Activated CD8-positive, alpha-beta memory T cell treated with anti-CD3 and anti-CD28 coated beads, Interleukin-2, amount 50 U/mL, for 4 hours (primary cell): Measurements from ENCODE around the gene OST4.
"Not testable (repeated sequence)": the region's sequence is repeated elsewhere in the genome, so short reads cannot be mapped to it uniquely, and the experiment has no call there.

Source experiments
- DNase-seq: peaks from one replicate; pipeline ENCODE4 v3.0.0-alpha.2; 2020

OST4 gene

DNA sequence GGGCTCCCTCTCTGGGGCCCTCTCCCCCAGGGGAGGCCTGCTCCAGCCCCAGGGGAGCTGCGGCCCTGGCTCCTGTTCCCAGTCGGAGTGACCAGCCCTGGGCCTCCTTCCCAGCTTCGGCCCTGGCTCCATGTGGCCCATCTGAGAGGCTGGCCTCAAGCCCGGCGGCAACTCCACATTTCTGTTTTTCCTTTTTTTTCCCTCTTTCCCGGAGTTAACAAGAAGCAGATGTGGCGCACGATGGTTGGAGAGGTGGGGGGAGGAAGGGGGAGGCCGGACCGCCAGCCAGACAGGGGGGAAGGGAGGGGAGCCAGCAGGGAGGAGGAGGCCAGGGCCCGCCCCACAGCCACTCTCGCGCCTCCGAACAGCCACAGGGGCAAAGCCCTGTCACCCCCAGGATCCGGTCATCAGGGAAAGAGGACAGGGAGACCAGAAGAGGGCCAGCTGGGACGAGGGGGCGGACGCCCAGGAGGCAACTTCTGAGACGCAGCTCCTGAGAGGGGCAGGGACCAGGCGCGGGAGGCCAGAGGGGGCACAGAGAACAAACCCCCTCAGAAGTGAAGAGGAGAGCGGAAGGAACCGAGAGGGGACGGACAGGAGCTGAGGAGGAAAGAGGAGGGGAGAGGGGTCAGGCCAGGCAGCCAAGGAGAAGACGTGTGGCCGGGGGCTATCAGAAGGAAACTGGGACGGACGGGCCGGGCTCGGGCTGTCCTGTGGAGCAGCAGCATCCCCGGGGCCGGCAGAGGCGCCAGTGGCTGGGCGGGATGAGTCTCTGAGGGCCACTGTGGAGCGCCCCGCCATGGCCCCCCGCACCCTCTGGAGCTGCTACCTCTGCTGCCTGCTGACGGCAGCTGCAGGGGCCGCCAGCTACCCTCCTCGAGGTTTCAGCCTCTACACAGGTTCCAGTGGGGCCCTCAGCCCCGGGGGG is 7.1 kb upstream of the OST4 start, which contains the start of gene EMILIN1:
Gene EMILIN1 (plus strand): TSS at position 349 of the 928 bp plus-strand sequence. CDS start 451 bp downstream, at position 800.
- no peak for DNase-seq

DNA sequence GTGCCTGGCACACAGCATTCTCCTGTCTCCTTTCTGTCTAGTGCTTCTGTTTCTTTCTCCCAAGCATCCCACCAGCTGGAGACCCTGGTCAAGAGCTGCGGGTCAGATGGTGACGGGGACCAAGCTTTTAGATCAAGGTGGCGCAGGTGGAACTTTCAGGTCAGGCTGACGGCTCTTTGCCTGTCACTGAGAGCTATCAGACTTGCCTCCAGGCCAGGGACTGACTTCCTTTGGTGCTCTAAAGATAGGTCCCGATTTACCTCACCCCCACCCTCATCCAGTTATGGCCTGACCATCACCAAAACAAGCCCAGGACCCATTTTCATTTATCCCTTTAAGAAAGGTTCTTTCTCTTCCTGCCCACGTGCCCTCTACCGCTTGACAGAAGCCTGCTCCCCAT is 5.8 kb upstream of the OST4 start:
- DNase-seq, result no peak

DNA sequence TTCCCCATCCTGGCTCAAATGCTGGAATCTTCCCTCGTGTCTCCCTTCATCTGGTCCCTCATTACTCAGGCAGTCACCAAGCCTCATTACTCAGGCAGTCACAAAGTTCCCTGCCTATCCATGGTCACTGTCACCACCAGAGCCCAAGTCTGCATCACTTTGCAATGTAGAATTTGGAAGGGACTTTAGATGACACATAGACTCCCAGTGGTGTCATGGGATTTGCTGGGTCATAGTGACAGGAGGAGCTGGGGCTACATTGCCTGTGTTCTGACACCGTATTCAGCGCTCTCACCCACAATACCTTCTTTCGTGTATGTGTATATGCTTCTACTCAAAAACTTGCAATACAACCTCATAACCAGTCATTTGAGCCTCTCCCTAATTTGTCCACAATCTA is 4.9 kb upstream of the OST4 start:
- no peak for DNase-seq

DNA sequence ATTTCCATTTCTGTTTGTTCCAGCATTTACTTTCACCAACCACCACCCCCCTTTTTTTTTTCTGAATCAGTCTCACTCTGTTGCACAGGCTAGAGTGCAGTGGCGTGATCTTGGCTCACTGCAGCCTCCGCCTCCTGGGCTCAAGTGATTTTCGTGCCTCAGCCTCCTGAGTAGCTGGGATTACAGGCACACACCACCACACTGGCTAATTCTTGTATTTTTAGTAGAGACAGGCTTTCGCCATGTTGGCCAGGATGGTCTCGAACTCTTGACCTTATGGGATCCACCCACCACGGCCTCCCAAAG is 4.1 kb upstream of the OST4 start:
- DNase-seq, result not testable (repeated sequence)

DNA sequence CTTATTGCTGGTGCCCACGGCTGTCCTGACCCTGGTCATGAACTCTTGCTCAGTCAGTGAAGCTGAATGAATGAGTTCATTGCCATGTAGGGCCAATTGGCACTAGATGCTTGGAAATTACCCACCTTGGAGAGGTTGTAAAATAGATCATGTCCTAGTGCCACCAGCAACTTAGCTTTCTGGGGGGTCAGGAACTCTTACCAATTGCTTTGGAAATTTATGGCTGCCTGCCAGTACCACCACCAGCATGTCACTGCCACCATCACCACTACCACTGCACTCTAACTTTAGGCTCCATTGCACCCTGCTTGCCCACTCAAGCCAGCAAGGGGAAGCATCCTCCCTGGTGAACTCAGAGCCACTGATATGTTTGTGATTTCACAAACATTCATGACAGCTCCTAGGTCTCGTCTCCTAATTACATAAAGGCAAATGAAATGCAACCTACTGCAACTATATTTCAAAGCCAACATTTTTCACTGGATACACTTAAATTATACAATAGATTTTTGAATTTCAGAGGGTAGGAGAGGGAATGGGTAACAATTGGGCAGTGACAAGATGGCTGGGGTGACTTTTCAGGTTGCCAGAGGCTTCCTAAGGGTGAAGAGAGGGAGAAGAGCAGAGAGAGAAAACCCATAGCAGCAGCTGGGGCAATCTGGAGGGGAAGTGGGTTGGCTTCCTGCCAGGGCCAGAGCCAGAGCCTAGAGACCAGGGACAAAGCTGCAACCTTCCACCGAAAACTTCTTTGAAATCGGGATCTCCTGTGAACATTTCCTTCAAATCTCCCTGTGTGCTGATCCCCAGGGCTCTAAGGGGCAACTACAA is 3.5 kb upstream of the OST4 start:
- DNase-seq, result peak; percentile 47

DNA sequence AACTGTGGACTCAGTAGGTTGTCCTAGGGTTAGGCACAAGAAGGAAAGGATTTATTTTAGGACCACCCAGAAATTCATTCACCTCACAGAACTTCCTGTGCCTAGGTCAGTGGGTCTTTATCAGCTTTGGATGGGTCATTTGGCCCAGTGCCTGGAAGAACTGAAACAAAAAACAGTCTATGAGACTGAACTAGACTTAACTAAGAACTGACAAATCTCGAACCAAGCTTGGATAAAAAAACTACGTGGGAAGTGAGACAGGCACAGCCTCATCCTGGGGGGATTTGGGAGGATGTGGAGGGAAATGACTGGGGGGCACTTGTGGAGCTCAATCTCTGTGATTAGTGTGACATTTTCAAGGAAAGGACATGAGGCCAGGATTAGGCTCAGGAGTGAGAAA is 2.3 kb upstream of the OST4 start:
- no peak for DNase-seq

DNA sequence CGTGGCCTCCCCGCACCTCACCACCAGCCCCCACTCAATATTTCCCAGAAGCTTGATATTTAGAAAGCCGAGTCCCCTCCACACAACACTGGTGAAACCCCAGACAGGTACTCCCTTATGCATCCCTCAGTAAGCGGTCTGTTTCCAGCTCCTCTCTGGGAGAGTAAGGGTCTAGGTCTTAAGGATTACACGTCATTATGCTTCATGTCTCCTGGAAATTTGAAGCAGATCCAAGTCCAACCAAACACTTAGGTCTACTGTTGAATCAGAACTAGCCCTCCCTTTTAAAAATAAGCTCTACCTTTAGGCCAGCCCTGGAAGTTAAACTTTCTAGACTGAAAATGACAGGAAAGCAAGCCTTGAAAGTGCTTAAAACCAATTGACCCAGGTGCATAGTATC is 1.5 kb upstream of the OST4 start:
- no peak for DNase-seq

DNA sequence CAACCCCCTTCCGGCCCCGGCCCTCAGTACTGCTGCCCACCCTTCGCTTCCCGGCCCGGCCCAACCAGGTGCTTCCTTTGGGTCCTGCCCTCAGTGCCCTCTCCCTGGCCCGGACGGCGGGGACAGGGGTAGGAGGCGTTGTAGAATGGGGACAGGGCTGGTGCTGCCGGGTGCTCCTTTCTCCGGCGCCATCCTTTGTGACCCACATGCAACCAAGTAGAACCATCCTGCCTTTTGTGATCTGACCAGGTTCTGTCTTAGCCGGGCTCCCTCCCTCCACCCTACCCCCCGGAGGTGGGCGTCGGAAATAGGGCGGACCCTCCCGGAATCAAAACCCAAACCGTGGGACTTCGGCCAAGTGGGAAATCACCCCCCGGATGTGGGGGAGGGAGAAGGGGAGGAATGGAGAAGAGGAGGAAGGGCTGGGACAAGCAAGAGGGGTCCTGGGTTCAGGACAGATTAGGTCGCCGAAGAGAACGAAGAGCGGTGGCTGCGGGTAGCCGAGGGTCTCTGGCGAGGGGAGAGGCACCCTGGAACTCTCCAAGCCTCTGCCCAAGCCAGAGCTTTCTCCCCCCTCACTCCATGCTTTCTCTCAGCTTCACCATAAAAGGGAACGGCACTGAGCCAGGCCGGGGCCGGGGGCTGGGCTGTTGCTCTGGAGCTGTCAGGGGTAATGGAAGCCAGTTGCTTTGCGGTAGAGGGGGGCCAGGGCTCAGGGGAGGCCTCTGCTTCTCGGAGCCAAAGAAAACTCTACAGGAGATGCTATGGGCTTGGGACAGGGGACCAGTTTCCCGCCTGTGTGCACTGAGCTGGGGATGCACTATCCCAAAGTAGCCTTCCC is 756 bp upstream of the OST4 start:
- DNase-seq, result no peak

DNA sequence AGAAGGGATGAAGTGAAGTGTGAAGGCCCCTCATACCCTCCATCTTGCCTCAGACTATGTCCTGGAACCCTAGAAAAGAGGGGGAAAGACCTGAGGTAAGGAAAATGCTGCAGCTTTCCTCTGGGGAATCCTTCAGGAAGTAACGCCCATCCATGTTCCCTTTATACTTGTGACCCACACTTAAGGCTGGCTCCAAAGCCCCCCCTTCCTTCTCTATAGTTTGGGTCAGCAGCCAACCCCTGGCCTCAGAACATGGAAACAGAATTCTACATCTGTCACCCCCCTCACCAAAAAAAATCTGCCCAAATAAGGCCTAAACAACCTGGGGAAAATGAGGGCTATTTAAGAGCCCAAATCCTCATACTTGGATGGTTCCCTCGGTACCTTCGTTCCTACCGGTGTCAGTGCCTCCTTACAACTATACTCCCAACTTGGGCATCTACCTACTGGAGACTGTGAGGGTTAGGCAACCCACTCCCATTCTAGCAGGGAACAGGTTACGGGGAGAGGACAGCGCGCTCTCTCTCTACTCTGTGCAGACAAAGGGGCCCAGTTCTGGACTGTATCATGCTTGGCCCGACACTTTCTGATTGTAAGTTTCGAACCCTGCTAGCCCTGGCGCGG is 689 bp downstream of the OST4 start:
- DNase-seq, result no peak

DNA sequence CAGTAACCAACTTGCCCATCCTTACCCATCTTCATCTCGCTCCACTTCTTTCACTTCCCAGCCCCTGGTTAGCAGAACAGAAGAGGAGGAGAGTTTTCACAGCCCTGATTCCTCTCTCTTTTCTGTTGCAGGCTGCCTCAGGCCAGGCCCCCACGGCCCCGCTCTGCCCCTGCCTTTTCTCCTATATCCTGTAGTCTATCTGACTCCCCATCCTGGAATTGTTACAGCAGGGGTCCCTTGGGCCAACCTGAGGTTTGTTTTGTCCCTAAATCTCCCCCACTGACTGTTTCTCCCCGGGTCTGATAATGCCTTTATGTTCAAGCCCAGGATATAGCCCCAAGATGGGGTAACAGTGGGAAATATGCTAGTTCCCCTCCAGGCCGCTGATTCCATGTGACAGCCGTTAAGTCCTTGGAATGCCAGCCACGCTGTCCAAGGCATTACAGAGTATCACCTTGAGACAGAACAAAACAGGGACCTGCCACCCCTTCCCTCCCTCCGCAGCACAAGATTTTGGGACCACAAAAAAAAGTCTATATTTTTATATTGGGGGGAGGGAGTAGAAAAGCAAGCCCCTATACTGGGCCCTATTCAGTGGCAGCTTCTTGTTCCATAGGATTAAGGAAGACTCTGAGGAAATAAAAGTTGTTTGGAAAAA is 1.4 kb downstream of the OST4 start:
- no peak for DNase-seq

DNA sequence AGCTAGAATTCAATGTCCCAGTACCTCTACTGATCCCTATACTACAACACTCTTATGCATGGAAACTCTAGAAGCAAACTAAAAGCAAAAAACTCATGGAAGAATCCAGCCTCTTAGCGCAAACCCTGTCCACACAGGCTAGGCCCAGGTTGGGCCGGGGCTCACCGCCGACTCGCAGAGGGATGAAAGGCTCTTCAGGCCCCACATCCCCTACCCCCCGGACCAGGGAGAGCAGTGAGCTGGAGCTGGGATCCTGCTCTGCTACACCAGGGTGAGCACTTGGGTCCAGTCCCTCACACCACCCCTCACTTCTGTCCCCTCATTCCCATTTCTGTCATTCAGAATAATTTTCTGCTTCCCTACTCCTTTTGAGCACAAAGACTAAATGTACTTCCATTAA is 2.0 kb downstream of the OST4 start:
- DNase-seq, result no peak

DNA sequence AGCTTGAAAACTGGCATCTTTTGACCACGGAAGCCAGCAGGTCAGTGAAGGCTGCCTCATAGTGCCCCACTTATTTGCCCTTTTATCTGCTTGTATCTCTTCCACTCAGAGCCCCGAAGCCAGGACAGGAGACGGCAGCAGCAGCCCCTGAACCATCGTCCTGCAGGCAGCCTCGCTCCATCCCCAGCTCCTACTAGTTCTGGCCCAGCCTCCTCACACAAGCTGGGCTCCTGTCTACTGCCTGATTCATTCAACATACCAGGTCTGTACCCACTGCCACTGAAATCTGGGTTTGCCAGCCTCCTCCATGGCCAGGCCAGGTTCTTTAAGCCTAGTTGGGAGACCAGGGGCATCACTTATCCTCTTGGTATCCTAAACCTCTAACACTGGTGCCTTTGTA is 4.1 kb downstream of the OST4 start:
- DNase-seq, result no peak

DNA sequence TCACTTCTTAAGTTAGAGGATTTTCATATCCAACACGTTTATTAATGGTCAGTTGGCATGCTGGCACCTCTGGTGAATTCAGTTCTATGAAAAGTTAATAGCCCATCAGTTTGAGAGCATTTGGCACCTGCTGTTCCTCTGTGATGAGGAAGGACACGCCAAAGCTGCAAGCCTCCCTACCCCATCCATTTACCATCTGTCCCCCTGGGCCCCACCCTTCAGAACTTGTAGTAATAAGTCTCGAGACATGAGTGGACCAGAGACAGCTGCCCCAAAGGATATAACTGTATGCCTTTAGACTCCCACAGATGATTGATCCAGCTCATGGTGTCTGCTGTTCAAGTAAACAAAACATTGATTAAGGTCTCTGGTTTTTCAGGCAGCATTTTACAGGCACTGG is 6.3 kb downstream of the OST4 start:
- DNase-seq, result no peak

DNA sequence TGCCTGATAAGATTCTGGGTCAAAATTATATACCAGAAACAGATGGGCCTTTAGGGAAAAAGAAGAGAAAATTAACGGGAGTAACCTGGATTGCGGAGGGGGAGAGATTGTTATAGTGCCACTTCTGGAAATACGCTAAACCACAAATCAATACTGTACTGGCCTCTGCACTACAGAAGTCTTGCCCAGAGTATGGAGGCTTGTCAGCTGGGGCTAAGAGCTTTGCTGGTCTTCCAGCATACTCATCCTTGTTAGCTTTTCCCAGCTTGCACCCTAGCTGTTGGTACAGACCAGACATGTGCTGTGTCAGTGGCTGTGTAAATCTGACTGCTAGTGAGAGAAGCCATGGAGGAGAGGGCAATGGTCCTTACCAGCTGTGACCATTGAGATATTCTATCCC is 11.1 kb downstream of the OST4 start:
- DNase-seq, result no peak

DNA sequence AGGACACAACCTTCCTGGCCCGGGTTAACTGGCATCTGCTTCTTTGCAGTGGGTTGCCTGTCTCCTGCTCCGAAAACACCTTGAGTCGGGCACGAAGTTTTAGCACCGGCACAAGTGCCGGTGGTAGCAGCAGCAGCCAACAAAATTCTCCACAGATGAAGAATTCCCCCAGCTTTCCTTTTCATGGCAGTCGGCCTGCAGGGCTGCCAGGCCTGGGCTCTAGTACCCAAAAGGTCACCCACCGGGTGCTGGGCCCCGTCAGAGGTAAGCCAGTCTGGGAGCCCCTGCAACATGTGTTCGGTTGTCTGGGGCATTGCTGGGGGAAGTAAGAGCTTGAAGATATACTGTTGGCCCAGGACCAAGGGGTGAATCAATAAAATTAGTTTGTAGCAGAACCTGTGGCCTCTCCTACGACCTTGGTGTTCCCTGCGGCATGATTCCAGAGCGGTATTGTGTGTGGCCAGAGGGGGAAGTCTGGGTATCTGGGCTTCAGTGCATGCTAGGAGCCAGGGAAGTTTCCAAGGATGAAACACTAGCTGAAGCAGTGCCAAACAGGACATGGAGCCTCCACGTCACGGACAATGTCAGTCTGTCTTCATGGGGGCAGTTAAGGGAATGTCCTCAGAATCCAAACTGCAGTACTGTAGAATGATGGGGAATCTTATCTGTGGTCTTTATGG is 12.2 kb downstream of the OST4 start:
- DNase-seq, result no peak

DNA sequence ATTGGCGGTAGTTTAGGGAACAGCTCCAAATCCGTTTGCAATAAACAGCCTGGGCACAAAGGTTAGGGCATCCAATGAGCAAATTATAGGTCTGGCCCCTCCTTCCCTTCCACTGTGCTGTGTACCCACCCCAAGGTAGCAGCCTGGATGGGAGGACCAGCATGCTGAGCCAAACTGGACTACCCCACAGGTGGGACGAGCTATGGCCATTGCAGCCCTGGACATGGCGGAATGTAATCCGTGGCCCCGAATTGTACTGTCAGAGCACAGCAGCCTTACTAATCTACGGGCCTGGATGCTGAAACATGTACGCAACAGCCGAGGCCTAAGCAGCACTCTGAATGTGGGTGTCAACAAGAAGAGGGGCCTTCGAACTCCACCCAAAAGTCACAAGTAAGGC is 13.2 kb downstream of the OST4 start:
- DNase-seq, result no peak

DNA sequence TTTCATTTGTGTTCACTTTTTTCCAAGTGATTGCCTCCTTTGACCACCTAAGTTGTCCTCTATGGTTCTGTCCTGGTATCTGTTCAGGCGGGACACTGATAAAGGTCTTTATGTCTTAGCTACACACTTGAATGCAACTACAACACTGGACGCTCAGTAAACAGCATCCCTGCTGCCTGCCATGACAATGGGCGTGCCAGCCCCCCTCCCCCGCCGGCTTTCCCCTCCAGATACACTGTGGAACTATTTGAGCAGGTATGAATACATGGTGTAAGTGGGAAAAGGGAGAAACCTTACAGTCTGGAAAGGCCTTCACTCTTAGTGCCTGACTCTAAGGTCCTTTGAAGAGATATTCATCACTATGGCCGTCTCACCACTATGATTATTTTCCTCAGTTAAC is 14.3 kb downstream of the OST4 start:
- no peak for DNase-seq

DNA sequence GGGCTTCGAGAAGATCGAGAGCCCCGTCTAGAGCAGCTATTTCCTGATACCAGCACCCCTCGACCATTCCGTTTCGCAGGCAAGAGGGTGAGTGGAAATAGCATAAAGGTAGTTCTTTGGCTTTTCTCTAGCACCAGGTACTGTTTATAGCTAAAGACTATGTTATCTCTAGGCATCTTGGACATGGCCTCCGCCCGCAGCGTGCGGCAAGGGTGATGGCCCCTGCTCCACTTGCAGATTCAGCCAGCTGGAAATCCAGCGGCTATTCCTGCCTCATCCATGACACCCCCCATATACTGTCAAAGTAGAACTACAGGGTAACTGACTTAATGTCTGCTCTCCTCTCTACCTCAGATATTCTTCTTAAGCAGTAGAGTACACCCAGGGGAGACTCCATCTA is 16.7 kb downstream of the OST4 start:
- DNase-seq, result no peak

DNA sequence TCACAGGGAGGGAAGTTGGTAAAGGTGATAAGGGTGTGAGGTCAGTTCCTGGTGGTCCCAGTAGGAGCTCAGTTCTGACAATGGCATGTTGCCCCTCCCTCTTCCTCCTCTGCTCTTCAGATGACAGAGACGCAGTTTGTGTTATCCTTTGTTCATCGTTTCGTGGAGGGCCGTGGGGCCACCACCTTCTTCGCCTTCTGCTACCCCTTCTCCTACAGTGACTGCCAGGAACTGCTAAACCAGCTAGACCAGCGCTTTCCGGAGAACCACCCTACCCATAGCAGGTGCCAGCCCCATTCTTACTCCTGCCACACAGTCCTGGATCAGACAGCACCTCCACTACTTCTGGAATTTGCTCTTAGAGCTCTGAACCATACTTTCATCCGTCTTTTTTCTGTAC is 17.7 kb downstream of the OST4 start:
- DNase-seq, result no peak

DNA sequence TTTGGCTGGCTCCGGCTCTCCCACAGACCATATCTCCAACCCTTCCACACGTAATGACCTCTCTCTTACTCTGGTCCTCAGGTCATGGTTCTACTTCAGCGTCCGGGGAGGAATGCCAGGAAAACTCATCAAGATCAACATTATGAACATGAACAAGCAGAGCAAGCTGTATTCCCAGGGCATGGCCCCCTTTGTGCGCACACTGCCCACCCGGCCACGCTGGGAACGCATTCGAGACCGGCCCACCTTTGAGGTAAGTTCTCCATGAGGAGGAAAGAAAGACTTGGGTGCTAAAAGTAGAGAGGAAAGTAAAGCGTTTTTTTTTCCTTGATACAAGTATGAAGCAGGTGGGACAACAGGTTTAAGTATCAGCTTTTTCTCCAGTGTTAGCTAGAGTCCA is 18.1 kb downstream of the OST4 start:
- no peak for DNase-seq

DNA sequence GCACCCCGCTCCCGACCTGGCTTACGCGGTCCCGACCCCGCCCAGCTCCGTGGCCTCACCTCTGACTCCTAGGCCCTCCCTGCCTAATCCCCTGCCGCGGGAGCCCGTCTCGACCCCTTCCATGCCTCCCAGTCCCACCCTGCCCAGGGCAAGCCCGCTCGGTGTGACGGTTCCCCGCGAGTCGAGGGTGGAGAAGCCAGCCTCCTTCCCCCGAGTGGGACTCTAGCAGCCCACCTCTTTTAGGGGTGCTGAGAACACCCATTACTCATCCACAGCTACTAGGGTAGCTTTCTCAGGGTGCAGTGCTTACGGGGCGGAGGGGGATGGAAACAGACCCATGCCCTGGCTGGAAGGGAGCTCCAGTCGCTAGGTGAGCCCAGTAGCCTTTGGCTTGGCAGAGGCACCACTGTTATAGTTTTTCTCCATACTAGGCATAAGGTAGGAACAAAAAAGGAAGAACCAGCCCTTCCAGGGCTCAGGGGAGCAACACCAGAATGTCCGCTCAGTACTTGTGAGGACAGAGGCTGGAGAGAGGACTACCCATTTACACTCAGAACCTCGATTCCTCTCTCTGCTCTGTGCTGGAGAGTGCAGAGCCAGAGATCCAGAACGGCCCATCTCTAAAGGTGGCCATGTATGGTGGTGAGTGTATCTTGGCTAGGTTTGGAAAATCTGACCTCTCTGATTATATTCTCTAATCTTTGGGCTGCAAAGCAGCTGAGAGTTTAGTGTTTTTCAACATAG is 19.4 kb downstream of the OST4 start:
- DNase-seq, result peak; percentile 59
